HG03565 (cell line): ENCODE measurements around the gene INO80.

Experiments used
- ATAC-seq: cut with Tn5 transposase; IDR thresholded peaks from one replicate; pipeline ENCODE4 v1.9.1; 2021; ENCODE audit warnings: mild to moderate bottlenecking, moderate library complexity; ENCODE audit not compliant: unreplicated experiment

The INO80 gene

GRCh38 chr15:41048852-41049251 is 67.2 kb downstream of the INO80 start:
- ATAC-seq = no peak

- no peak for ATAC-seq
Measured at GRCh38 chr15:41048397-41048796, 67.7 kb downstream of the INO80 start.

- ATAC-seq = no peak
Measured at GRCh38 chr15:41047474-41047873, 68.6 kb downstream of the INO80 start.

- ATAC-seq = no peak
Measured at GRCh38 chr15:41043276-41043951, 72.7 kb downstream of the INO80 start.

GRCh38 chr15:41042851-41043250 is 73.2 kb downstream of the INO80 start:
- ATAC-seq = no peak

- no peak for ATAC-seq
Measured at GRCh38 chr15:41039121-41039520, 77.0 kb downstream of the INO80 start.

- no peak for ATAC-seq
Measured at GRCh38 chr15:41032079-41032328, 84.1 kb downstream of the INO80 start.

GRCh38 chr15:41031232-41032078 is 84.6 kb downstream of the INO80 start:
- no peak for ATAC-seq

- no peak for ATAC-seq
Measured at GRCh38 chr15:41028853-41029252, 87.2 kb downstream of the INO80 start.

- no peak for ATAC-seq
Measured at GRCh38 chr15:41025393-41025792, 90.7 kb downstream of the INO80 start.

GRCh38 chr15:41024885-41025284 is 91.2 kb downstream of the INO80 start:
- no peak for ATAC-seq

- no peak for ATAC-seq
Measured at GRCh38 chr15:41024131-41024530, 91.9 kb downstream of the INO80 start.

- ATAC-seq = no peak
Measured at GRCh38 chr15:41022487-41023090, 93.5 kb downstream of the INO80 start.

GRCh38 chr15:41020829-41021228 is 95.3 kb downstream of the INO80 start:
- no peak for ATAC-seq

- ATAC-seq = no peak
Measured at GRCh38 chr15:41020311-41020710, 95.8 kb downstream of the INO80 start.

- ATAC-seq = no peak
Measured at GRCh38 chr15:41019174-41019573, 96.9 kb downstream of the INO80 start.

GRCh38 chr15:41018534-41018933 is 97.5 kb downstream of the INO80 start:
- ATAC-seq = no peak

GRCh38 chr15:41017066-41017735 is 98.9 kb downstream of the INO80 start:
- ATAC-seq = no peak

- ATAC-seq = no peak
Measured at GRCh38 chr15:41013691-41014414, 102.2 kb downstream of the INO80 start.

- ATAC-seq = no peak
Measured at GRCh38 chr15:41011055-41011815, 104.8 kb downstream of the INO80 start.
